LNCAP (cell line): ENCODE results near the gene ADRB1.

Experiments
- TF ChIP-seq, protein P1 (sequence below): fragments of 450-650 bp; IDR thresholded peaks from 2 replicates; pipeline ENCODE4 v1.5.1; 2017; ENCODE audit warnings: mild to moderate bottlenecking

ADRB1 gene

DNA sequence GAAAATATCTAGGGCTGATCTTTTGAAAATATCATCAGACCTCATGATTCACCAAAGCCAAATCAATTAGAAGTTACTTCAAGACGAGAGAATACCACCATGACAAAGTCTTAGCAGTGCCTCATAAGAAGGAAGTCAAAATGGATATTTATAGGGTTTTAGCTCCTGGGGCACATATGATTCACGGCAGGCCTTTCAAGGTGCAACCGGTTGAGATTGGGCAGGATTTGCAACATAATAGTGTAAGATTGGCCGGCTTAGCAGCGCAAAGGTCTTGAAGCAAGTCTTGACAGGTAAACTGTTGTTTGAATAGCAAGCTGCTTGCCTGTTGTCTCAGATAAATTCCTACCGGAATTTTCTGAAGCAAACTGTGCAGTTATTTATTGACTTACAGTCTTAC is 17.5 kb downstream of the ADRB1 start:
- TF ChIP-seq, protein P1, sequence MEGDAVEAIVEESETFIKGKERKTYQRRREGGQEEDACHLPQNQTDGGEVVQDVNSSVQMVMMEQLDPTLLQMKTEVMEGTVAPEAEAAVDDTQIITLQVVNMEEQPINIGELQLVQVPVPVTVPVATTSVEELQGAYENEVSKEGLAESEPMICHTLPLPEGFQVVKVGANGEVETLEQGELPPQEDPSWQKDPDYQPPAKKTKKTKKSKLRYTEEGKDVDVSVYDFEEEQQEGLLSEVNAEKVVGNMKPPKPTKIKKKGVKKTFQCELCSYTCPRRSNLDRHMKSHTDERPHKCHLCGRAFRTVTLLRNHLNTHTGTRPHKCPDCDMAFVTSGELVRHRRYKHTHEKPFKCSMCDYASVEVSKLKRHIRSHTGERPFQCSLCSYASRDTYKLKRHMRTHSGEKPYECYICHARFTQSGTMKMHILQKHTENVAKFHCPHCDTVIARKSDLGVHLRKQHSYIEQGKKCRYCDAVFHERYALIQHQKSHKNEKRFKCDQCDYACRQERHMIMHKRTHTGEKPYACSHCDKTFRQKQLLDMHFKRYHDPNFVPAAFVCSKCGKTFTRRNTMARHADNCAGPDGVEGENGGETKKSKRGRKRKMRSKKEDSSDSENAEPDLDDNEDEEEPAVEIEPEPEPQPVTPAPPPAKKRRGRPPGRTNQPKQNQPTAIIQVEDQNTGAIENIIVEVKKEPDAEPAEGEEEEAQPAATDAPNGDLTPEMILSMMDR, result no peak

DNA sequence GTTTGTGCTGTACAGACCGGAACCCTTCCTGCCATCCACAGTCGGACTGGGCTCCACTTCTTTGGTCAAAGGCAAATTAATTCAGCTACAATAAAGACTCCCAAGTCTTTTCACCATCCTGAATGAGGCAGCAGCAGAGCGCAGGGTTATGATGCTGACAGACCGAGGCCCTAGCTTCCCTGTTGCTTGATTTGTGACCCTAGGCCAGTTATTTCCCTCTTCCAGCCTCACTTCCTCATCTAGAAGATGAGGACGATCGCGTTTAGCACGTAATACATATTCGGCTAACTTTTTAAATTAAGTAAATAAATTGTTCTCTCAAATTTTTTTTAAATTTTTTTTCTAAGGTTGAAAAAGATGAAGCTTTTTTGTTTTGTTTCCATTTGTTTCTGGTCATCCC is 18.1 kb downstream of the ADRB1 start:
- TF ChIP-seq, protein P1, result no peak

DNA sequence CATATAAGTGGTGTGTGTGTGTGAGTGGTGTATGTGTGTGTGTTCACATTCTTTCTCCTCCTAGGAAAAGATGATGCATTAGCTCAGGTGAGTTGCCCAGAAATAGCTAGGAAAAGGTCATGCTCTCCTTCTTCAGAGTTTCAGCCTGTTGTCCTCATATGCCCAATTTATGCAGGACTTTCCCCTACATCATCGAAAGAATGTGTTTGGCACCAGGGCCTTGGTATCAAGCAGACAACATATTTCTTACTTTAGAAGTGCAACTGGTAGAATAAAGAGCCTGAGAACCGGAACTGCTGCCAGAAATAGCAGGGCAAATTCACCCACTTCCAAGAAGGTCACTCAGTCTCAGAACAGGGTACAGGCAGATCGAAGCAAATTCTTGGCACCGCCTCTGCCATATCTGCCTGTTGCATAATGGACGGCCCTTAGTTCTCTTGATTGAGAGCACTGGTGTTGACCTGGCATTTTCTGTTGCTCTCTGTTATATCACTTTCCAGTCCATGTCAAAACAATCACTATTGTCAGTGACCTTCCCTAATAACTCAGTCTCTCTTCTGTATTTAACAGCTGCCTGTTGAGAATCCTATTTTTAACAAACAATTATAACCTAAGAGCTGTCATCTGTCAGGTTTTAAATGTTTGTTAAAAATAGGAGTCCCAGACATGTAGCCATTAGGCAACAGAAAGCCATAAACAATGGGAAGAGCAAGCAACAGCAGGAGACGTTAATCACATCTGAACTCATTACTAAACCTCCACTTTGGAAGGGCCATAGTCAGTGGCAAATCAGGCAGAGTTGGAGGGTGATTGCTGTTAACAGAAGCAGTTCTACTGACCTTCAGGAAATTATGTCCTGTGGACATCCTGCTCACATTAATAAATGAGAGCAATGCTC is 20.7 kb downstream of the ADRB1 start:
- TF ChIP-seq, protein P1, result no peak

DNA sequence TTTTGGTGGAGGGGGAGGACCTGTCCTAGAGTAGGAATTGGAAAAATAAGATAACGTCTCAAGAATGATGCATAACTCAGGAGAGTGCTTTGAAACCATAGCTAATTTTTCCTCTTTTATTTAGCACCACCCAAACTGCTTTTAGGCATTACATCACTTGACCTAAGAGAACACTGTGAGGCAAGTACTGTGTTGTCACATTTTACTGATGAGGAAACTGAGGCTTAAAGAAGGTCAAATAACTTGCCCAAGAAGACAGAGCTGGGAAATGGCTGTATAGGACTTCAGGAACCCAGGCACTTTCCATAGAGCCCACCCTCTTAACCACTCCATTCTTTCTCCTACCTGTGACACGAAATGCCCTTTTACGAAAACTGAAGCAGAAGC is 21.4 kb downstream of the ADRB1 start:
- TF ChIP-seq, protein P1, result no peak

DNA sequence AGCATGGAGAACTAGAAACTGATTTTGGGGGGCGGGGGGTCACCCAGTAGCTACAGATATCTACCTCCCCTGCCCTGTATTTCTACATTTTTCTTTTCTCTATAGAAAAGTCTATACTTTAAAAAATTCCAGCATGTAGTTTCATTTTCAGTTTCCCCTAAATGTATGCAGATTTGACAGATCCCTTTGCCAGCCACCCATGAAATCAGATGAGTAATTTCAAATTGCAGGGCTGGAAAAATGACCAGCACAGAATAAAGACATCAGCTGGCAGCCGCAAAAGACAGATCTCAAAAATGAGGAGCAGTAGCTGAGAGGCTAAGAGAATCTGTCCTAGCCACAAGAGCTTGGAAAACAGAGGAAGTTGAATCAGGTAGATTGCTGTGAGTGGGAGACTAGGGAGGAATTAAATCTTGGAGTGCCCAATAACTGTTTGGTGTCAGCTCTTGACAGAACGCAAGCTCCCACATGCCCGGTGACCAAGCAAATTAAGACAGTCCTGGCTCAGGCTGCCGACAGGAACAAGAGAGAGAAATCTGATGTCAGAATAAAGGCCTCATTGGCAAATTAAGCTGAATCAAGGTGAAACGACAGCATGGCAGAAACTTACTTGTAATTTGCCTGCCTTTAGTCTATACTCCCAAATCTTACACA is 24.5 kb downstream of the ADRB1 start:
- TF ChIP-seq, protein P1, result no peak

DNA sequence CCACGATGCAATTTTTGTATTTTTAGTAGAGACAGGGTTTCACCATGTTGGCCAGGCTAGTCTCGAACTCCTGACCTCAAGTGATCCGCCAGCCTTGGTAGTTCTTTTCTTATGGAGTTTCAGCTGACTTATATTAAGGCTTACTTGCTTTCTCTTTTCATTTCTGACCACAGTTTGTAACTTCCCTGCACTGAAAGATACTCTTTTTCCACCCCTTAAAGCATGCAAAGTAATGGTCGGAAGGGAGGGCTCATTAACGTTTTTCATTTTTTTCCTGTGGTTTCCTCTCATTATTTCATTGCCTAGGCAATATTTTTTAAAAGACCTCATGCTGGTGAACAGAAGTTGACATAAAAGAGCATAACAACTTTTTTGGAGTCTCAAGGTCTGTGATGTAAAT is 27.0 kb downstream of the ADRB1 start:
- TF ChIP-seq, protein P1, result no peak

DNA sequence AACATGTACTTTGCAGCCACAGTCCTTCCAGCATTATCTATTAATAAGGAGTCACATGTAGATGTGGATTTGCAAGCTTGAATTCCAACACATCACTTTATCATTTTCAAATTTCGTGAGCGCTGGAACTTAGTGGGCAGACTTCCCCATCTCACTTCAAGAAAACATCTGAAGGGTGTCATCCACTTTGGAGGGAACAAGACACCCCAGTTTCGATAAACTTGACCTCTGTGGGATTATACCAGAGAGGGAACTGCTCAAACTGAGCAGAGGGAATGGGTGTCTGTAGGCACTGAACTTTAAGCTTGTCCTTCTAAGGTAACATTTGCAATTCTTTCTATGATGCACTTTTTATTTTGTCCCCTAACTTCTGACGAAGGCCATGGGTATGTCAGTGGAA is 27.5 kb downstream of the ADRB1 start:
- TF ChIP-seq, protein P1, result no peak
